ENCODE measurements around the gene NDEL1. TPM values are rescaled to one million over a fixed set of nuclear protein-coding genes. Genes with fewer than 3 reads are reported as not detected.

The NDEL1 gene
- total and polyA plus RNA-seq, 10 donors, result 11.6 to 141 (median 81.9) TPM

GRCh38 chr17:8475781-8476180 is 40.1 kb downstream of the NDEL1 start:
- intact Hi-C loops (cut with DNase I; ENCODE audit: low total_unique reads), result no loop called here
- H3K9me3 ChIP-seq, result no peaks in the 10 kb centered on the region
- no peak overlapping the region for H3K4me3 ChIP-seq
- no peak for DNase-seq
- TF ChIP-seq POLR2A (IDR thresholded peaks at IDR 0.05), result no peak
- TF ChIP-seq POLR2AphosphoS5 (IDR thresholded peaks at IDR 0.05), result peak in 1 of 3 donors; percentile 15
- TF ChIP-seq CTCF (IDR thresholded peaks at IDR 0.05 in 8 of 11, conservative IDR thresholded peaks at IDR 0.05 in 3 of 11), result no peak
- no peaks in the 10 kb centered on the region for H3K27me3 ChIP-seq (replicated peaks in 1 of 7)
- H3K36me3 ChIP-seq, result peaks cover 0 to 100% (median 68%) of the 10 kb centered on the region in 6 donors
- peaks cover 0 to 9% (median under 1%) of the 10 kb centered on the region in 6 donors for H3K4me1 ChIP-seq
- H3K27ac ChIP-seq, result no peak overlapping the region
- WGBS, 5 donors, result 59 to 78% (median 66%) methylated on average over 13 to 16 of the region's 16 CpGs

GRCh38 chr17:8476741-8477140 is 41.1 kb downstream of the NDEL1 start:
- intact Hi-C loops (cut with DNase I; ENCODE audit: low total_unique reads), result no loop called here
- no peak overlapping the region for H3K4me3 ChIP-seq
- DNase-seq, result no peak
- H3K9me3 ChIP-seq, result no peaks in the 10 kb centered on the region
- peak in 2 of 3 donors; percentile 31 to 61 for TF ChIP-seq POLR2AphosphoS5 (IDR thresholded peaks at IDR 0.05)
- TF ChIP-seq CTCF (IDR thresholded peaks at IDR 0.05 in 8 of 11, conservative IDR thresholded peaks at IDR 0.05 in 3 of 11), result no peak
- TF ChIP-seq POLR2A (IDR thresholded peaks at IDR 0.05), result no peak
- no peak overlapping the region for H3K27ac ChIP-seq
- 93 to 95% (median 95%) methylated on average over 22 of the region's 22 CpGs for WGBS, 5 donors
- H3K4me1 ChIP-seq, result peaks cover 0 to 8% (median 0%) of the 10 kb centered on the region in 6 donors
- H3K36me3 ChIP-seq, result peaks cover 0 to 100% (median 59%) of the 10 kb centered on the region in 6 donors
- H3K27me3 ChIP-seq (replicated peaks in 1 of 7), result no peaks in the 10 kb centered on the region

- Histone ChIP-seq H3K9me3 (no peaks in the 10 kb centered on the region), H3K36me3 (peaks cover 0 to 100% (median 56%) of the 10 kb centered on the region in 6 donors), H3K27me3 (replicated peaks in 1 of 7) (no peaks in the 10 kb centered on the region), H3K4me1 (peaks cover 0 to 8% (median 0%) of the 10 kb centered on the region in 6 donors), H3K4me3 (no peak overlapping the region), H3K27ac (no peak overlapping the region)
- intact Hi-C loops (cut with DNase I; ENCODE audit: low total_unique reads), result no loop called here
- no peak for DNase-seq
- TF ChIP-seq POLR2A (IDR thresholded peaks at IDR 0.05) (no peak), POLR2AphosphoS5 (IDR thresholded peaks at IDR 0.05) (no peak), CTCF (IDR thresholded peaks at IDR 0.05 in 8 of 11, conservative IDR thresholded peaks at IDR 0.05 in 3 of 11) (no peak)
- 88 to 95% (median 93%) methylated on average over 8 of the region's 8 CpGs for WGBS, 5 donors
These were observed 41.5 kb downstream of the NDEL1 start for GRCh38 chr17:8477171-8477570.

GRCh38 chr17:8477715-8478441 is 42.2 kb downstream of the NDEL1 start:
- TF ChIP-seq POLR2AphosphoS5 (IDR thresholded peaks at IDR 0.05) (no peak), POLR2A (IDR thresholded peaks at IDR 0.05) (no peak), CTCF (IDR thresholded peaks at IDR 0.05 in 8 of 11, conservative IDR thresholded peaks at IDR 0.05 in 3 of 11) (no peak)
- Histone ChIP-seq H3K36me3 (peaks cover 0 to 100% (median 53%) of the 10 kb centered on the region in 6 donors), H3K4me3 (no peak overlapping the region), H3K4me1 (peaks cover 0 to 8% (median 0%) of the 10 kb centered on the region in 6 donors), H3K9me3 (peaks cover 0 to 4% (median 0%) of the 10 kb centered on the region in 8 donors), H3K27me3 (replicated peaks in 1 of 7) (no peaks in the 10 kb centered on the region), H3K27ac (no peak overlapping the region)
- DNase-seq, result no peak
- 91 to 95% (median 95%) methylated on average over 22 of the region's 22 CpGs for WGBS, 5 donors
- intact Hi-C loops (cut with DNase I; ENCODE audit: low total_unique reads), result no loop called here

Data from spleen (tissue), 11 donors.